ENCODE measurements around the gene SPTY2D1.

The SPTY2D1 gene

DNA sequence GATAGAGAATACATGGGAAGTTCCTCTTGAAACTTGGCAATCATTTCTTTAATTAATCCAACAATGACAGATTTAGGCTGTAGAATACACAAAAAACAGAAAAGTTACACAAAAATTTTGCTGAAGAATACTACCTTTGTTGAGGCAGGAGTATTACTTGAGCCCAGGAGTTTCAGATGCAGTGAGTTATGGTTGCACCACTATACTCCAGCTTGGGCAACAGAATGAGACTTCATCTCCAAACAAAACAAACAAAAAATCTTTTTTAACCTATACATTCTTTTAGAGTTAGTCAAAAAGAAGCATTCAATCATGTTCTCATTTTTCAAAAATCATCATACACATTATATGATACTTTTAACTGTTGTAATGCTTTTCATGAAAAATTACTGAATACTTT, 67.7 kb downstream of the SPTY2D1 start:
- DNase-seq (ENCODE audit: low read depth in 2 of 3, low spot score in 2 of 3) = no peak

DNA sequence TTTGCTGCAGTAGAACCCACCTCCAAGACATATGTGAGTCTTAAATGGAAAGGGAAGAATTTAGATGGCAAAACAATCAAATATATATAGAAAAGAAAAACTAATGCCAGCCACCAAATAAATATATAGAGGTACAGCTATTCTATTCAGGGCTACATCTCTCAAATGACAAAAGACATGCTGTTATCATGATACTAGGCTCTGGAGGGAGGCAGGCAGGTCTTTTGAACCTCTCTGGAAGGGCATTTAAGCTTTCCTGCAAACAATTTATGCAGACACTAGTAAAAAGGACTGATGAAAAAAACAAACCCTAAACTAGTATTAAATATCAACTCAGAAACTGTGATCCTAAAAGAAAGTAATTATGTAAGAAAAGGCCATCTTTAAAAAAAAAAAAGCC, 70.0 kb downstream of the SPTY2D1 start:
- no peak for DNase-seq (ENCODE audit: low read depth in 2 of 3, low spot score in 2 of 3)

DNA sequence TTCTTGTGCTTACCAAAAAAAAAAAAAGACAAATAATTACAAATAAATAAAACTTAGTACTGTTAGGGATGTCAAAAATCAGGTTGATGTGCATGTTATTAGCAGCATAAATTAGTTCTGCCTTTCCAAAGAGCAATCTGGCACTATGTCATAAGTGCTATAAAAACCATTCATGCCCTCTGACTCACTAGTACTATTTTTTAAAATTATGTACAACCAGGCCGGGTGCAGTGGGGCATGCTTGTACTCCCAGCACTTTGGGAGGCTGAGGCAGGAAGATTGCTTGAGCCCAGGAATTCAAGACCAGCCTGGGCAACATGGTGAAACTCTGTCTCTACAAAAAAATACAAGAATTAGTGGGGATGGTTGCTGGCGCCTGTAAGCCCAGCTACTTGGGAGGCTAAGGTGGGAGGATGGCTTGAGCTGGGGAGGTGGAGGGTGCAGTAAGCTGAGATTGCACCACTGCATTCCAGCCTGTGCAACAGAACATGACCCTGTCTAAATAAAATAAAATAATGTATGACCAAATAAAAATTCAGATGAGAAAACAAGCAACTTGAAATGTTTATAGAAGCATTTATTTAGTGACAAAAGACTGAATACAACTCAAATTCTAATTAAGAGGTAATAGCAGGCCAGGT, 70.9 kb downstream of the SPTY2D1 start:
- DNase-seq (ENCODE audit: low read depth in 2 of 3, low spot score in 2 of 3) = no peak

All from activated CD8-positive, alpha-beta memory T cell treated with anti-CD3 and anti-CD28 coated beads for 48 hours (primary cell).